T-cell (primary cell): ENCODE data around the gene MTMR11. TPM values are rescaled to one million over a fixed set of nuclear protein-coding genes. Genes with fewer than 3 reads are reported as not detected.
A peak's percentile ranks its signal among the peaks of the same experiment; 100 is the strongest.

Experiments used
- ATAC-seq, 4 experiments: fragments of 200-7000 bp in 3 of 4; fragments of 150-1000 bp in 1 of 4; cut with Tn5 transposase; replicated peaks in 1 of 4; 1 replicate in 3 of 4; 2 replicates in 1 of 4; pipeline ENCODE4 v1.10.0; 2021; ENCODE audit warnings: moderate library complexity in 3 of 4, mild to moderate bottlenecking in 2 of 4, moderate number of reproducible peaks in 1 of 4
- CTCF ChIA-PET, 2 donors: fragments of 300-600 bp; sonication (Branson Sonifier 250); formaldehyde crosslinking; loops; one replicate each; lab custom pipeline; 2022; ENCODE audit warnings: antibody characterized with exemption in 2 of 2; lab: Charles Lee
- POLR2A ChIA-PET, 2 donors: fragments of 300-600 bp; sonication (Branson Sonifier 250); formaldehyde crosslinking; loops; one replicate each; lab custom pipeline; 2022; ENCODE audit warnings: antibody characterized with exemption in 2 of 2; lab: Charles Lee
- DNase-seq, 35 experiments: peaks; one replicate each; pipeline versions ENCODE4 v3.0.0 to v3.0.0-alpha.2; 2013 to 2023
- H3K27ac ChIP-seq: one replicate; pipeline ENCODE4 v1.5.1; 2013; ENCODE audit warnings: low read length
- H3K27me3 ChIP-seq, 2 experiments: replicated peaks in 1 of 2; 1 replicate in 1 of 2; 2 replicates in 1 of 2; pipeline versions ENCODE4 v1.6.1 to v1.7.0; 2013; ENCODE audit warnings: low read length in 1 of 2, mixed read lengths in 1 of 2; ENCODE audit not compliant: control insufficient read depth in 2 of 2, insufficient read depth in 2 of 2; ENCODE audit errors: extremely low read depth in 1 of 2
- H3K36me3 ChIP-seq, 2 donors: 1 replicate in 1 of 2; 2 replicates in 1 of 2; pipeline versions ENCODE4 v1.6.1 to v1.7.0; 2013; ENCODE audit warnings: low read length in 1 of 2; ENCODE audit not compliant: control insufficient read depth in 2 of 2, insufficient read depth in 1 of 2; ENCODE audit errors: extremely low read depth in 1 of 2
- H3K4me1 ChIP-seq, 2 experiments: 1 replicate in 1 of 2; 2 replicates in 1 of 2; pipeline versions ENCODE4 v1.6.1 to v1.7.0; 2013; ENCODE audit warnings: low read length in 2 of 2, mixed read lengths in 1 of 2; ENCODE audit not compliant: insufficient read depth in 2 of 2, control insufficient read depth in 1 of 2; ENCODE audit errors: extremely low read depth in 1 of 2
- H3K4me3 ChIP-seq, 2 donors: 1 replicate in 1 of 2; 2 replicates in 1 of 2; pipeline versions ENCODE4 v1.5.1 to v1.7.0; 2013; ENCODE audit warnings: mild to moderate bottlenecking in 2 of 2, low read length in 1 of 2, moderate library complexity in 1 of 2; ENCODE audit not compliant: control insufficient read depth in 1 of 2; ENCODE audit errors: extremely low read depth in 1 of 2
- H3K9me3 ChIP-seq: 2 replicates; pipeline ENCODE4 v1.7.0; 2013
- H3K27ac Mint-ChIP-seq, 2 donors: one replicate each; pipeline ENCODE4 v1.8.0; 2020 to 2021; ENCODE audit warnings: mild to moderate bottlenecking in 2 of 2, mixed read lengths in 2 of 2
- H3K27me3 Mint-ChIP-seq, 2 donors: one replicate each; pipeline ENCODE4 v1.8.0; 2021 to 2022; ENCODE audit warnings: mixed read lengths in 2 of 2
- H3K36me3 Mint-ChIP-seq: one replicate; pipeline ENCODE4 v1.8.0; 2021; ENCODE audit warnings: mixed read lengths
- H3K4me1 Mint-ChIP-seq, 3 donors: one replicate each; pipeline ENCODE4 v1.8.0; 2020 to 2022; ENCODE audit warnings: mixed read lengths in 3 of 3, mild to moderate bottlenecking in 1 of 3
- H3K4me3 Mint-ChIP-seq, 3 donors: one replicate each; pipeline ENCODE4 v1.8.0; 2020 to 2022; ENCODE audit warnings: mild to moderate bottlenecking in 3 of 3, mixed read lengths in 3 of 3, moderate library complexity in 3 of 3
- H3K9me3 Mint-ChIP-seq, 3 donors: one replicate each; pipeline ENCODE4 v1.8.0; 2020 to 2022; ENCODE audit warnings: mixed read lengths in 3 of 3
- WGBS: methylation state at CpG from one replicate; pipeline ENCODE4 v1.1.5; 2013; ENCODE audit warnings: missing lambda C conversion rate; ENCODE audit not compliant: insufficient coverage; 5-methylcytosine and 5-hydroxymethylcytosine counted together
- total RNA-seq, 35 experiments: library from RNA in 6 of 35; stranded (reverse) in 6 of 35; fragments of 120-200 nt in 1 of 35; gene quantifications; one replicate each; pipeline versions ENCODE4 v1.2.1 to v1.2.4 and lab custom pipeline; 2013 to 2026

Gene MTMR11
- total RNA-seq, 5 donors from 2014 or later (not counting 1 experiment from before 2014, with no cell fraction given) = 0.58 to 2.5 (median 1.5) TPM

DNA sequence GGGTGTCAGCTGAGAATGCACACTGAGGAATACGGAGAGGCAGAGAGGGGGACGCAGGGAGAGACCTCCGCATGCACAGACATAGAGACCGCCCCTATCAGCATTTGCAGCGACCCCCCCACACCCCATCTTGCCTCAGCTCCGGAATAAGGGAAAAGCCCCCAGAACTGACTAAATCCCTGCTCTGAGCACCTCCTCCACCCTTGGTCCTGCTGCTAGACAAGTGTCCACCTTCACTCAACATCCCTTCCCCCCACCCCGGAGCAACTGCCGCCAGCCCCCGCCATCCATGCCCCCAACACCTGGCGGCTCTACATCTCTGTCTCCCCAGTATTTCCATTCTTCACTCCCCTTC is 19.8 kb downstream of the MTMR11 start:
- H3K4me1 Mint-ChIP-seq = peaks cover 34 to 46% (median 41%) of the 10 kb centered on the region in 3 donors
- H3K36me3 ChIP-seq = no peaks in the 10 kb centered on the region
- ChIA-PET POLR2A (no interaction called here), CTCF (no interaction called here)
- WGBS = 7% methylated on average over 8 of the region's 10 CpGs
- H3K9me3 Mint-ChIP-seq = no peaks in the 10 kb centered on the region
- DNase-seq (no peak), ATAC-seq (peak in 2 of 4 experiments; percentile 4 to 17)
- no peak overlapping the region for H3K27ac ChIP-seq
- H3K4me3 ChIP-seq = peak overlapping the region; percentile 65 to 77
- no peak overlapping the region for H3K27ac Mint-ChIP-seq
- H3K27me3 Mint-ChIP-seq = peaks cover 0 to 2% of the 10 kb centered on the region in 2 donors
- H3K27me3 ChIP-seq = peaks cover 0 to 12% of the 10 kb centered on the region in 2 experiments
- H3K4me3 Mint-ChIP-seq = peak overlapping the region; percentile 70 to 83 (median 77)
- peaks cover 18 to 27% of the 10 kb centered on the region in 2 experiments for H3K4me1 ChIP-seq
- H3K9me3 ChIP-seq = no peaks in the 10 kb centered on the region
- H3K36me3 Mint-ChIP-seq = peaks cover 4% of the 10 kb centered on the region

DNA sequence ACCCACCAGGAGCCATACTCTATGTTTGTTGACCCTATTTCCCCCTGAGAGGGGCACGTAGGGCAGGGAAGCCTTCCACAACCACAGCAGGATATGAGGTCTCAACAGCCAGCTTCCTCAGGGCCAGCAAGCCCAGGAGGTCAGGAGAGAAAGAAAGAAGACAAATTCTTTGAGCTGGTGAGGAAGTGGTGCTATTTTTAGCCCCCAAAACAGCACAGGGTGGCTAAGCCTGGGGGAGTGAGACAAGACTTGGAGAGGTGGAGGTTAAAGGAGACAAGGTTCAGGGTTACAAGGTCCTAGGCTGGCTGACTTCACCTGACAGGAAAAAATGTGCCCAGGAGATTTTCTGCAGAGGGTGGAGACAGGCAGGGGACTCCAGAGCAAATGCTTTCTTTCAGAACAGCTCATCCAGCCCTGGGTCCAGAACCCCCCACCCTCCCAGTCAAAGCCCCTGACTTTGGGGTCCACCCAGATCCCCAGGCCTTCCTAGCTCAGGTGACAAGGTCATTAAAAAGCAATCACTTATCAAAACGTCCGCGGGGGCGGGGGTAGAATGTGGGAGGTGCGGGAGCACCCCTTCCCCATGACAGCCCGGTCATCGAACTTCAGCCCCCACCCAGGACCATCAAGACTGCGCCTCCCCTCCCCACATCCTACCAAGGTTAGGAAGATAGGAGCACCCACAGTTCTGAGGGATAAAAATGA is 20.3 kb downstream of the MTMR11 start:
- ChIA-PET CTCF (interaction anchor here in 1 of 2 donors (0.6 kb wide), 1 partner anchor 423 kb away, joined by 4 read pairs; no protein-coding TSS in a partner anchor), POLR2A (no interaction called here)
- WGBS = no CpG with 5 or more reads among the region's 9 CpGs
- peak in 2 of 4 experiments; percentile 13 to 17 for ATAC-seq
- DNase-seq = no peak
- Mint-ChIP-seq H3K27me3 (peaks cover 0 to 2% of the 10 kb centered on the region in 2 donors), H3K4me1 (peaks cover 34 to 46% (median 41%) of the 10 kb centered on the region in 3 donors), H3K27ac (peak overlapping the region; percentile 69 to 78), H3K9me3 (no peaks in the 10 kb centered on the region), H3K36me3 (no peaks in the 10 kb centered on the region), H3K4me3 (peak overlapping the region; percentile 70 to 83 (median 77))
- H3K27me3 ChIP-seq = peaks cover 0 to 12% of the 10 kb centered on the region in 2 experiments
- H3K4me3 ChIP-seq = peak overlapping the region; percentile 33 to 65
- no peaks in the 10 kb centered on the region for H3K36me3 ChIP-seq
- peaks cover 18 to 27% of the 10 kb centered on the region in 2 experiments for H3K4me1 ChIP-seq
- H3K27ac ChIP-seq = no peak overlapping the region
- H3K9me3 ChIP-seq = no peaks in the 10 kb centered on the region

DNA sequence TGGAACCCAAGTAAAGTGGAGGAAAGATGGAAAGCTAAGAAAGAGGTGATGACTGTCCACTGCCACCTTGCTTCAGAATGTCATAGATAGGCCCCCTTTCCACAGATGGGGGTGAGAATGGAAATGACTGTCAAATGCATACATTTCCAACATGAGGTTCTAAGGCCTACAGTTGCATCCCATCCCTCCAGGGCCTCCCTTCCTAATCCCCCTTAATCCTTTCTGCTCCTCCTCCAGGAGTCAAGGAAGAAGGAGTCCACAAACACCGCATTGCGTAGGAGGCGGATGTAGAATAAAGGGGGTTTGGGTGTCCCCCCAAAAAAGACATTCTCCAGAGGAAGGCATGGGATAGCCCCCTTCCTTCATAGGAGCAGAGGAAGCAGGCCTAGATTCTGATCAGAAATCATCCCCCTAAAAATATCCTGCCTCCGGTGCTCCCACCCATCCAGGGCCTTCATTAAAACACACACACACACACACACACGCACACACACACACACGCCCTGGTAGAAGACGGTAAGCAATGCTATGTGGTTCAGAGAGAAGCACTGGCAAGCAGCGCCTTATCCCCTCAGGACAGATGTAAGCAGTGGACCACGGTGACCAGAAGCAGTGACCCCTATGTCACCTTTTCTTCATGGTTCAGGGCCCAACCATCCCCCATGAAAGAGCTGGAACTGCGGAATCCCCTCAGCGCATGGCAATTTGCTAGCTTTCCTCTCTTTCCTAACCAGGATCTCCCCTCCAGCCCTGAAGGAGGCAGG is 21.1 kb downstream of the MTMR11 start:
- WGBS = 86% methylated on average over 5 of the region's 11 CpGs
- Mint-ChIP-seq H3K9me3 (no peaks in the 10 kb centered on the region), H3K4me3 (peak overlapping the region; percentile 70 to 83 (median 77)), H3K27ac (peak overlapping the region; percentile 69 to 78), H3K27me3 (peaks cover 0 to 2% of the 10 kb centered on the region in 2 donors), H3K36me3 (peaks cover 3% of the 10 kb centered on the region), H3K4me1 (peaks cover 34 to 46% (median 41%) of the 10 kb centered on the region in 3 donors)
- ChIA-PET CTCF (interaction anchor here in 1 of 2 donors (0.6 kb wide), 1 partner anchor 423 kb away, joined by 4 read pairs; no protein-coding TSS in a partner anchor), POLR2A (interaction anchor here in 1 of 2 donors (1.1 kb wide), 1 partner anchor 10 kb away, joined by 3 read pairs; no protein-coding TSS in a partner anchor)
- Histone ChIP-seq H3K9me3 (no peaks in the 10 kb centered on the region), H3K27ac (no peak overlapping the region), H3K27me3 (peaks cover 0 to 12% of the 10 kb centered on the region in 2 experiments), H3K4me1 (peaks cover 18 to 27% of the 10 kb centered on the region in 2 experiments), H3K4me3 (no peak overlapping the region), H3K36me3 (no peaks in the 10 kb centered on the region)
- DNase-seq = no peak
- no peak for ATAC-seq

DNA sequence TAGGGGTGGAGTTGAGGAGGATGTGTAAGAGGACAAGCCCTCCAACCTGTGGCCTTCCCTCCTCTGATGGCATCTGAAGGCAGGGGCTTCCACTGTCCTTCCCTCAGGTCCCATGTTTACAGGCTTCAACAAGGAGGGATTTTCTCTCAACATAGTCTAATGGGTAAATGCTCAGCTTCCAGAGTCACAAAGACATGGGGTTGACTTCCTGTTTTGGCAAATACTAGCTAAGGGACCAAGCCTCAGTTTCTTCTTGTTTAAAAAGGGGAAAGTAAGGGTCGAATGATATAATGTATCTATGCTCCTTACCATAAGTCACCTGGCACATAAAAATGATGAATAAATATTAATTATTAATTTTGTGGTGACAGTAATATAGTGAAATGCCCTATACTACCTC is 22.1 kb downstream of the MTMR11 start:
- Mint-ChIP-seq H3K4me3 (no peak overlapping the region), H3K27ac (peak overlapping the region in 1 of 2 donors; percentile 79), H3K9me3 (no peaks in the 10 kb centered on the region), H3K36me3 (peaks cover 3% of the 10 kb centered on the region), H3K4me1 (peaks cover 34 to 46% (median 41%) of the 10 kb centered on the region in 3 donors), H3K27me3 (peaks cover 0 to 2% of the 10 kb centered on the region in 2 donors)
- H3K4me3 ChIP-seq = no peak overlapping the region
- ATAC-seq (no peak), DNase-seq (no peak)
- no peaks in the 10 kb centered on the region for H3K36me3 ChIP-seq
- peaks cover 0 to 12% of the 10 kb centered on the region in 2 experiments for H3K27me3 ChIP-seq
- peak overlapping the region; percentile 14 for H3K27ac ChIP-seq
- POLR2A ChIA-PET = interaction anchor here in 1 of 2 donors (1.1 kb wide), 1 partner anchor 11 kb away, joined by 3 read pairs; no protein-coding TSS in a partner anchor
- no peaks in the 10 kb centered on the region for H3K9me3 ChIP-seq
- WGBS = no CpG with 5 or more reads among the region's 1 CpG
- H3K4me1 ChIP-seq = peaks cover 18 to 27% of the 10 kb centered on the region in 2 experiments
- CTCF ChIA-PET = no interaction called here

DNA sequence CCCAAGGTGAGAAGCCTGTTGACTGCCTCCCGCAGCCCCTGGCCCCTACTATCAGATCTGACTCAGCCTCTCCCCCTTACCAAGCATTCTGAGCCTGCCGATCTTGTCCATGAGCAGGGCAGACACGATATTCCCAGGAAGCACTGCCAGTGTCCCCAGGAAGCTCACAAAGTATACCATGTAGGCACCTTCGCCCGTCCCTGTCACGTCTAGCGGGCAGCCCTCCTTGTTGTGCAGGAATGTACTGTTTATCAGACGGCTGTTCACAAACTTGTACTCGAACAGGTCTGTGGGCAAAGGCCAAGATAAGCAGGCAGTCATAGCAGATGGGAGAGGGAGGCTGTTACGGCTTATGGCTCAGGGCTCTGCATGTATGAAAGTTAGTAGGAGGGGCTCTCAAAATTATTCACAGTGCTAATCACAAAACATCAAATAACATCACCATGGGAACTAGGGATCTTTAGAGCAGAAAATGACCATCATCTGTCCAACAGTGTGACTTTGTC is 30.1 kb downstream of the MTMR11 start:
- no peak for DNase-seq
- H3K36me3 Mint-ChIP-seq = peaks cover 13% of the 10 kb centered on the region
- Histone ChIP-seq H3K27ac (no peak overlapping the region), H3K36me3 (no peaks in the 10 kb centered on the region), H3K9me3 (no peaks in the 10 kb centered on the region), H3K4me3 (no peak overlapping the region), H3K27me3 (no peaks in the 10 kb centered on the region), H3K4me1 (no peaks in the 10 kb centered on the region)
- ATAC-seq = no peak
- POLR2A ChIA-PET = no interaction called here
- CTCF ChIA-PET = no interaction called here
- H3K27ac Mint-ChIP-seq = no peak overlapping the region
- H3K9me3 Mint-ChIP-seq = no peaks in the 10 kb centered on the region
- H3K27me3 Mint-ChIP-seq = no peaks in the 10 kb centered on the region
- no peaks in the 10 kb centered on the region for H3K4me1 Mint-ChIP-seq
- 92% methylated on average over 6 of the region's 10 CpGs for WGBS
- no peak overlapping the region for H3K4me3 Mint-ChIP-seq
